Activated CD4-positive, alpha-beta memory T cell treated with anti-CD3 and anti-CD28 coated beads, Interleukin-2, amount 10 ng/mL, durations not matched to agents 7 days and 5 days (primary cell): Measurements from ENCODE around the gene KCNK3. TPM values are rescaled to one million over a fixed set of nuclear protein-coding genes. Genes with fewer than 3 reads are reported as not detected.

ENCODE experiments used
- CTCF ChIA-PET: fragments of 350-600 bp; sonication (Branson Sonifier 250); formaldehyde crosslinking; loops from one replicate; lab custom pipeline; 2021; ENCODE audit warnings: antibody characterized with exemption, inconsistent platforms; lab: Charles Lee
- POLR2A ChIA-PET: fragments of 350-600 bp; sonication (Branson Sonifier 250); formaldehyde crosslinking; loops from one replicate; lab custom pipeline; 2021; ENCODE audit warnings: antibody characterized with exemption; lab: Charles Lee
- DNase-seq: peaks from one replicate; pipeline ENCODE4 v3.0.0-alpha.2; 2020
- H3K27ac Mint-ChIP-seq: one replicate; pipeline ENCODE4 v1.8.0; 2021; ENCODE audit warnings: mild to moderate bottlenecking, mixed read lengths
- H3K27me3 Mint-ChIP-seq: one replicate; pipeline ENCODE4 v1.8.0; 2021; ENCODE audit warnings: mixed read lengths
- H3K36me3 Mint-ChIP-seq: one replicate; pipeline ENCODE4 v1.8.0; 2021; ENCODE audit warnings: low read depth, mixed read lengths
- H3K4me1 Mint-ChIP-seq: one replicate; pipeline ENCODE4 v1.8.0; 2021; ENCODE audit warnings: mixed read lengths
- H3K4me3 Mint-ChIP-seq: one replicate; pipeline ENCODE4 v1.8.0; 2021; ENCODE audit warnings: mild to moderate bottlenecking, mixed read lengths
- H3K9me3 Mint-ChIP-seq: one replicate; pipeline ENCODE4 v1.8.0; 2021; ENCODE audit warnings: mixed read lengths
- total RNA-seq, 2 experiments: library from RNA; stranded (reverse); gene quantifications; one replicate each; pipeline ENCODE4 v1.2.3, GENCODE V29; 2021

Gene KCNK3
- total RNA-seq, 2 experiments from 2014 or later = not detected

- Mint-ChIP-seq H3K36me3 (no peaks in the 10 kb centered on the region), H3K9me3 (no peaks in the 10 kb centered on the region), H3K4me1 (no peaks in the 10 kb centered on the region), H3K4me3 (no peak overlapping the region), H3K27ac (no peak overlapping the region), H3K27me3 (peaks cover 40% of the 10 kb centered on the region)
- CTCF ChIA-PET = no interaction called here
- DNase-seq = no peak
- POLR2A ChIA-PET = no interaction called here
Observed at GRCh38 chr2:26685989-26686839, 6.3 kb upstream of the KCNK3 start.

GRCh38 chr2:26687328-26687727 lies 5.2 kb upstream of the KCNK3 start:
- CTCF ChIA-PET = no interaction called here

GRCh38 chr2:26687801-26688200 lies 4.7 kb upstream of the KCNK3 start:
- Mint-ChIP-seq H3K4me1 (no peaks in the 10 kb centered on the region), H3K9me3 (no peaks in the 10 kb centered on the region), H3K36me3 (no peaks in the 10 kb centered on the region), H3K4me3 (no peak overlapping the region), H3K27me3 (peaks cover 39% of the 10 kb centered on the region), H3K27ac (no peak overlapping the region)
- CTCF ChIA-PET = no interaction called here
- POLR2A ChIA-PET = no interaction called here
- DNase-seq = no peak

More at GRCh38 chr2:26687328-26687727, 5.2 kb upstream of the KCNK3 start:
- POLR2A ChIA-PET = no interaction called here
- Mint-ChIP-seq H3K27me3 (peaks cover 43% of the 10 kb centered on the region), H3K27ac (no peak overlapping the region), H3K4me1 (no peaks in the 10 kb centered on the region), H3K4me3 (no peak overlapping the region), H3K36me3 (no peaks in the 10 kb centered on the region), H3K9me3 (no peaks in the 10 kb centered on the region)
- DNase-seq = no peak

GRCh38 chr2:26691161-26691560 lies 1.4 kb upstream of the KCNK3 start:
- no peak overlapping the region for H3K4me3 Mint-ChIP-seq
- CTCF ChIA-PET = no interaction called here
- no peak overlapping the region for H3K27ac Mint-ChIP-seq
- no peaks in the 10 kb centered on the region for H3K4me1 Mint-ChIP-seq
- DNase-seq = no peak
- POLR2A ChIA-PET = no interaction called here
- no peaks in the 10 kb centered on the region for H3K36me3 Mint-ChIP-seq
- H3K27me3 Mint-ChIP-seq = peaks cover 59% of the 10 kb centered on the region
- no peaks in the 10 kb centered on the region for H3K9me3 Mint-ChIP-seq

GRCh38 chr2:26691881-26692278 lies 642 bp upstream of the KCNK3 start:
- H3K4me1 Mint-ChIP-seq = no peaks in the 10 kb centered on the region
- peaks cover 59% of the 10 kb centered on the region for H3K27me3 Mint-ChIP-seq
- CTCF ChIA-PET = no interaction called here
- POLR2A ChIA-PET = no interaction called here
- no peak for DNase-seq
- no peaks in the 10 kb centered on the region for H3K9me3 Mint-ChIP-seq
- no peak overlapping the region for H3K4me3 Mint-ChIP-seq
- no peaks in the 10 kb centered on the region for H3K36me3 Mint-ChIP-seq
- H3K27ac Mint-ChIP-seq = no peak overlapping the region

- no peak overlapping the region for H3K27ac Mint-ChIP-seq
- H3K4me1 Mint-ChIP-seq = no peaks in the 10 kb centered on the region
- no peaks in the 10 kb centered on the region for H3K36me3 Mint-ChIP-seq
- H3K4me3 Mint-ChIP-seq = no peak overlapping the region
- DNase-seq = no peak
- ChIA-PET CTCF (no interaction called here), POLR2A (no interaction called here)
- no peaks in the 10 kb centered on the region for H3K9me3 Mint-ChIP-seq
- peaks cover 56% of the 10 kb centered on the region for H3K27me3 Mint-ChIP-seq
Observed at GRCh38 chr2:26692897-26693849, 651 bp downstream of the KCNK3 start.

GRCh38 chr2:26694001-26694400 lies 1.5 kb downstream of the KCNK3 start:
- H3K27ac Mint-ChIP-seq = no peak overlapping the region
- POLR2A ChIA-PET = no interaction called here

GRCh38 chr2:26696351-26696816 lies 3.9 kb downstream of the KCNK3 start:
- CTCF ChIA-PET = no interaction called here

More at GRCh38 chr2:26694001-26694400, 1.5 kb downstream of the KCNK3 start:
- CTCF ChIA-PET = no interaction called here
- no peaks in the 10 kb centered on the region for H3K4me1 Mint-ChIP-seq
- no peak for DNase-seq
- H3K36me3 Mint-ChIP-seq = no peaks in the 10 kb centered on the region
- no peak overlapping the region for H3K4me3 Mint-ChIP-seq
- H3K9me3 Mint-ChIP-seq = no peaks in the 10 kb centered on the region
- H3K27me3 Mint-ChIP-seq = peaks cover 51% of the 10 kb centered on the region

GRCh38 chr2:26697425-26697824 lies 4.9 kb downstream of the KCNK3 start:
- Mint-ChIP-seq H3K4me3 (no peak overlapping the region), H3K36me3 (no peaks in the 10 kb centered on the region), H3K4me1 (no peaks in the 10 kb centered on the region), H3K9me3 (no peaks in the 10 kb centered on the region), H3K27ac (no peak overlapping the region), H3K27me3 (peaks cover 46% of the 10 kb centered on the region)
- POLR2A ChIA-PET = no interaction called here
- CTCF ChIA-PET = no interaction called here
- DNase-seq = no peak

More at GRCh38 chr2:26696351-26696816, 3.9 kb downstream of the KCNK3 start:
- no peak overlapping the region for H3K27ac Mint-ChIP-seq
- no peaks in the 10 kb centered on the region for H3K4me1 Mint-ChIP-seq
- DNase-seq = no peak
- H3K36me3 Mint-ChIP-seq = no peaks in the 10 kb centered on the region
- POLR2A ChIA-PET = no interaction called here
- H3K4me3 Mint-ChIP-seq = no peak overlapping the region
- peaks cover 49% of the 10 kb centered on the region for H3K27me3 Mint-ChIP-seq
- H3K9me3 Mint-ChIP-seq = no peaks in the 10 kb centered on the region

- CTCF ChIA-PET = no interaction called here
- no peak for DNase-seq
- no peak overlapping the region for H3K4me3 Mint-ChIP-seq
- H3K36me3 Mint-ChIP-seq = no peaks in the 10 kb centered on the region
- no peaks in the 10 kb centered on the region for H3K4me1 Mint-ChIP-seq
- POLR2A ChIA-PET = no interaction called here
- H3K27me3 Mint-ChIP-seq = peaks cover 37% of the 10 kb centered on the region
- no peaks in the 10 kb centered on the region for H3K9me3 Mint-ChIP-seq
- no peak overlapping the region for H3K27ac Mint-ChIP-seq
Observed at GRCh38 chr2:26699295-26699694, 6.8 kb downstream of the KCNK3 start.

- H3K4me1 Mint-ChIP-seq = no peaks in the 10 kb centered on the region
- no peak overlapping the region for H3K27ac Mint-ChIP-seq
- H3K27me3 Mint-ChIP-seq = peaks cover 31% of the 10 kb centered on the region
- CTCF ChIA-PET = no interaction called here
- H3K9me3 Mint-ChIP-seq = no peaks in the 10 kb centered on the region
- H3K36me3 Mint-ChIP-seq = no peaks in the 10 kb centered on the region
- POLR2A ChIA-PET = no interaction called here
- no peak for DNase-seq
- H3K4me3 Mint-ChIP-seq = no peak overlapping the region
Observed at GRCh38 chr2:26700078-26700477, 7.6 kb downstream of the KCNK3 start.

GRCh38 chr2:26701596-26701995 lies 9.1 kb downstream of the KCNK3 start:
- Mint-ChIP-seq H3K4me3 (no peak overlapping the region), H3K27ac (no peak overlapping the region), H3K9me3 (no peaks in the 10 kb centered on the region), H3K27me3 (peaks cover 19% of the 10 kb centered on the region), H3K4me1 (no peaks in the 10 kb centered on the region), H3K36me3 (no peaks in the 10 kb centered on the region)
- DNase-seq = no peak
- ChIA-PET POLR2A (no interaction called here), CTCF (no interaction called here)

GRCh38 chr2:26702025-26702424 lies 9.5 kb downstream of the KCNK3 start:
- no peak overlapping the region for H3K27ac Mint-ChIP-seq
- ChIA-PET POLR2A (no interaction called here), CTCF (no interaction called here)
- H3K4me1 Mint-ChIP-seq = no peaks in the 10 kb centered on the region
- H3K27me3 Mint-ChIP-seq = peaks cover 16% of the 10 kb centered on the region
- no peak overlapping the region for H3K4me3 Mint-ChIP-seq
- no peaks in the 10 kb centered on the region for H3K36me3 Mint-ChIP-seq
- H3K9me3 Mint-ChIP-seq = no peaks in the 10 kb centered on the region
- no peak for DNase-seq
